Natural killer cell (primary cell): ENCODE results near the gene BRI3BP. TPM values are rescaled to one million over a fixed set of nuclear protein-coding genes. Genes with fewer than 3 reads are reported as not detected.

ENCODE experiments used
- ATAC-seq, 3 donors: fragments of 150-1000 bp in 2 of 3; fragments of 200-7000 bp in 1 of 3; cut with Tn5 transposase; 1 replicate in 1 of 3; 2 replicates in 2 of 3; pipeline ENCODE4 v1.10.0; 2021; ENCODE audit warnings: mild to moderate bottlenecking in 2 of 3, moderate library complexity in 2 of 3
- DNase-seq, 2 donors: peaks; one replicate each; pipeline versions ENCODE4 v3.0.0 to v3.0.0-alpha.2; 2013 to 2021; ENCODE audit warnings: mixed read lengths in 1 of 2
- H3K27ac ChIP-seq: one replicate; pipeline ENCODE4 v1.5.1; 2013; ENCODE audit warnings: mild to moderate bottlenecking, low read length
- H3K27me3 ChIP-seq: one replicate; pipeline ENCODE4 v1.6.1; 2013; ENCODE audit warnings: low read length; ENCODE audit not compliant: control insufficient read depth, insufficient read depth
- H3K36me3 ChIP-seq: one replicate; pipeline ENCODE4 v1.6.1; 2013; ENCODE audit warnings: low read length; ENCODE audit not compliant: control insufficient read depth, insufficient read depth
- H3K4me1 ChIP-seq: one replicate; pipeline ENCODE4 v1.6.1; 2013; ENCODE audit warnings: low read length; ENCODE audit not compliant: control insufficient read depth, insufficient read depth
- H3K4me3 ChIP-seq: one replicate; pipeline ENCODE4 v1.5.1; 2013; ENCODE audit warnings: low read length
- H3K9me3 ChIP-seq: one replicate; pipeline ENCODE4 v1.6.1; 2013; ENCODE audit warnings: low read length; ENCODE audit not compliant: control insufficient read depth, insufficient read depth
- H3K27ac Mint-ChIP-seq, 2 donors: one replicate each; pipeline ENCODE4 v1.8.0; 2022; ENCODE audit warnings: mild to moderate bottlenecking in 2 of 2, mixed read lengths in 2 of 2, moderate library complexity in 1 of 2
- H3K27me3 Mint-ChIP-seq, 2 donors: one replicate each; pipeline ENCODE4 v1.8.0; 2022; ENCODE audit warnings: low read depth in 2 of 2, mixed read lengths in 2 of 2
- H3K36me3 Mint-ChIP-seq: one replicate; pipeline ENCODE4 v1.8.0; 2022; ENCODE audit warnings: mixed read lengths
- H3K4me1 Mint-ChIP-seq, 2 donors: one replicate each; pipeline ENCODE4 v1.8.0; 2022; ENCODE audit warnings: mixed read lengths in 2 of 2
- H3K4me3 Mint-ChIP-seq: one replicate; pipeline ENCODE4 v1.8.0; 2022; ENCODE audit warnings: mild to moderate bottlenecking, moderate library complexity, mixed read lengths
- H3K9me3 Mint-ChIP-seq, 2 donors: one replicate each; pipeline ENCODE4 v1.8.0; 2022; ENCODE audit warnings: mixed read lengths in 2 of 2
- CTCF ChIP-seq: fragments of 200-600 bp; IDR thresholded peaks from one replicate; pipeline ENCODE4 v1.8.0; 2022; ENCODE audit warnings: antibody characterized with exemption
- WGBS: methylation state at CpG from one replicate; pipeline ENCODE4 v1.1.7; 2013; ENCODE audit warnings: missing lambda C conversion rate; ENCODE audit not compliant: insufficient coverage; 5-methylcytosine and 5-hydroxymethylcytosine counted together
- intact Hi-C: fragments of 100-400 bp; cut with micrococcal nuclease; formaldehyde crosslinking; loops from one replicate; pipeline ENCODE4 v1.14.2; 2022
- total RNA-seq, 4 donors: library from RNA; stranded (reverse); fragments of 120-200 nt in 1 of 4; gene quantifications; one replicate each; pipeline versions ENCODE4 v1.2.3 to v1.2.4, GENCODE V29; 2013 to 2022

Gene BRI3BP
- total RNA-seq, 3 donors from 2014 or later (not counting 1 experiment from before 2014, with no cell fraction given), result 4.2 to 6.8 (median 5.4) TPM

GRCh38 chr12:124992874-124993625, 395 bp upstream of the BRI3BP start:
- peak overlapping the region; percentile 96 for H3K4me3 Mint-ChIP-seq
- no peaks in the 10 kb centered on the region for H3K9me3 Mint-ChIP-seq
- peaks cover 40% of the 10 kb centered on the region for H3K4me1 ChIP-seq
- H3K9me3 ChIP-seq, result no peaks in the 10 kb centered on the region
- H3K4me1 Mint-ChIP-seq, result peaks cover 35 to 40% of the 10 kb centered on the region in 2 donors
- no peaks in the 10 kb centered on the region for H3K27me3 ChIP-seq
- intact Hi-C loops, result loop anchor here (2.0 kb wide), 1 partner anchor 72 kb away; the partner anchor contains the start of gene AACS
- TF ChIP-seq CTCF, result peak; percentile 54
- H3K36me3 ChIP-seq, result no peaks in the 10 kb centered on the region
- H3K27me3 Mint-ChIP-seq, result no peaks in the 10 kb centered on the region
- peak overlapping the region; percentile 65 to 76 for H3K27ac Mint-ChIP-seq
- H3K36me3 Mint-ChIP-seq, result no peaks in the 10 kb centered on the region
- ATAC-seq, result peak; percentile 50 to 80 (median 65)
- H3K4me3 ChIP-seq, result peak overlapping the region; percentile 37
- H3K27ac ChIP-seq, result peak overlapping the region; percentile 10
- DNase-seq, result peak; percentile 53 to 94
- WGBS, result under 1% methylated on average over 33 of the region's 35 CpGs

GRCh38 chr12:124994437-124994975, 1.1 kb downstream of the BRI3BP start:
- no peak for ATAC-seq
- no peaks in the 10 kb centered on the region for H3K27me3 Mint-ChIP-seq
- DNase-seq, result peak in 1 of 2 donors; percentile 27
- TF ChIP-seq CTCF, result no peak
- H3K36me3 Mint-ChIP-seq, result no peaks in the 10 kb centered on the region
- H3K27ac ChIP-seq, result no peak overlapping the region
- WGBS, result under 1% methylated on average over 15 of the region's 15 CpGs
- H3K4me3 Mint-ChIP-seq, result peak overlapping the region; percentile 96
- peak overlapping the region; percentile 45 to 64 for H3K27ac Mint-ChIP-seq
- peak overlapping the region; percentile 55 for H3K4me3 ChIP-seq
- H3K27me3 ChIP-seq, result no peaks in the 10 kb centered on the region
- no peaks in the 10 kb centered on the region for H3K9me3 ChIP-seq
- H3K36me3 ChIP-seq, result no peaks in the 10 kb centered on the region
- intact Hi-C loops, result no loop called here
- peaks cover 28% of the 10 kb centered on the region for H3K4me1 ChIP-seq
- no peaks in the 10 kb centered on the region for H3K9me3 Mint-ChIP-seq
- peaks cover 25 to 27% of the 10 kb centered on the region in 2 donors for H3K4me1 Mint-ChIP-seq

- Mint-ChIP-seq H3K27ac (peak overlapping the region; percentile 31 to 64), H3K9me3 (no peaks in the 10 kb centered on the region), H3K4me1 (peaks cover 32 to 34% of the 10 kb centered on the region in 2 donors), H3K4me3 (peak overlapping the region; percentile 96), H3K36me3 (no peaks in the 10 kb centered on the region), H3K27me3 (no peaks in the 10 kb centered on the region)
- Histone ChIP-seq H3K27ac (peak overlapping the region; percentile 30), H3K9me3 (no peaks in the 10 kb centered on the region), H3K36me3 (no peaks in the 10 kb centered on the region), H3K27me3 (no peaks in the 10 kb centered on the region), H3K4me1 (peaks cover 26% of the 10 kb centered on the region), H3K4me3 (peak overlapping the region; percentile 55)
- DNase-seq (no peak), ATAC-seq (no peak)
- intact Hi-C loops, result no loop called here
- no peak for TF ChIP-seq CTCF
- WGBS, result 39% methylated on average over 14 of the region's 14 CpGs
Observed at GRCh38 chr12:124995200-124995961, 1.9 kb downstream of the BRI3BP start.
